Measurements from ENCODE around the gene ACOXL. TPM values are rescaled to one million over a fixed set of nuclear protein-coding genes. Genes with fewer than 3 reads are reported as not detected.

ACOXL gene
- total RNA-seq, 4 donors from 2014 or later = 1.2 to 10.6 (median 2.1) TPM

- WGBS, 2 donors = 60 to 64% methylated on average over 5 of the region's 5 CpGs
- no peak for TF ChIP-seq POLR2A (IDR thresholded peaks at IDR 0.05)
- no peak for TF ChIP-seq CTCF (IDR thresholded peaks at IDR 0.05)
- Histone ChIP-seq H3K27me3 (no peaks in the 10 kb centered on the region), H3K9me3 (no peaks in the 10 kb centered on the region), H3K4me1 (no peaks in the 10 kb centered on the region), H3K4me3 (replicated peaks in 1 of 3) (no peak overlapping the region), H3K36me3 (no peaks in the 10 kb centered on the region), H3K27ac (no peak overlapping the region)
- DNase-seq = no peak
- intact Hi-C loops (cut with DNase I) = no loop called here
These were observed 106.4 kb downstream of the ACOXL start for GRCh38 chr2:110838657-110839384.

- H3K4me1 ChIP-seq = no peaks in the 10 kb centered on the region
- no peak overlapping the region for H3K27ac ChIP-seq
- intact Hi-C loops (cut with DNase I) = no loop called here
- 92 to 94% methylated on average over 2 of the region's 2 CpGs for WGBS, 2 donors
- H3K9me3 ChIP-seq = no peaks in the 10 kb centered on the region
- H3K27me3 ChIP-seq = no peaks in the 10 kb centered on the region
- TF ChIP-seq CTCF (IDR thresholded peaks at IDR 0.05) (no peak), POLR2A (IDR thresholded peaks at IDR 0.05) (no peak)
- DNase-seq = no peak
- no peaks in the 10 kb centered on the region for H3K36me3 ChIP-seq
- no peak overlapping the region for H3K4me3 ChIP-seq (replicated peaks in 1 of 3)
These were observed 108.1 kb downstream of the ACOXL start for GRCh38 chr2:110840508-110840907.

- no peak for TF ChIP-seq CTCF (IDR thresholded peaks at IDR 0.05)
- no peak for TF ChIP-seq POLR2A (IDR thresholded peaks at IDR 0.05)
- no peak overlapping the region for H3K4me3 ChIP-seq (replicated peaks in 1 of 3)
- no peak overlapping the region for H3K27ac ChIP-seq
- no peaks in the 10 kb centered on the region for H3K9me3 ChIP-seq
- WGBS, 2 donors = 73 to 76% methylated on average over 3 of the region's 3 CpGs
- no peaks in the 10 kb centered on the region for H3K27me3 ChIP-seq
- intact Hi-C loops (cut with DNase I) = no loop called here
- H3K36me3 ChIP-seq = no peaks in the 10 kb centered on the region
- DNase-seq = no peak
- no peaks in the 10 kb centered on the region for H3K4me1 ChIP-seq
These were observed 109.7 kb downstream of the ACOXL start for GRCh38 chr2:110842048-110842447.

GRCh38 chr2:110843496-110843895 is 111.1 kb downstream of the ACOXL start:
- WGBS, 2 donors = 74 to 84% methylated on average over 2 of the region's 2 CpGs

More at GRCh38 chr2:110843496-110843895, 111.1 kb downstream of the ACOXL start:
- intact Hi-C loops (cut with DNase I) = no loop called here
- Histone ChIP-seq H3K4me3 (replicated peaks in 1 of 3) (no peak overlapping the region), H3K9me3 (no peaks in the 10 kb centered on the region), H3K27ac (no peak overlapping the region), H3K27me3 (no peaks in the 10 kb centered on the region), H3K36me3 (no peaks in the 10 kb centered on the region), H3K4me1 (no peaks in the 10 kb centered on the region)
- DNase-seq = no peak
- no peak for TF ChIP-seq CTCF (IDR thresholded peaks at IDR 0.05)
- TF ChIP-seq POLR2A (IDR thresholded peaks at IDR 0.05) = no peak
